ENCODE measurements around the gene SPIRE2.

DNA sequence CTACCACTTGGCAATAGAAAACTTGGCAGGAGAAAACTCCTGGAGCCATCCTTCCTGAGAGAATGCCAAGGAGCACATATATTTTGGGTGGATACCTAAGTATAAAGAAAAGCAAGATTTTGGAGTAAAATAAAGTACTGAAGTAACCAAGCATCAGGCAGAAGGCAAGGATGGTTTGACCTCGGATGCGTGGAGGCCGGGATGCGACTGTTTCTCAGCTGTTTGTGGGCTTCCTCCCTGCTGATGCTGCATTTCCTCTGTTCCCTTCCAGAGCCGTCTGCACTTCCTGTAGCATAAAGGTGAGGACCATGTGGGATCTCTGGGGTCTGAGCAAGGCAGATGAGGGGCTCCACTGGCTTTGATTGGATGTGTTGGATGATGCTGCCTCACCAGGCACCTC, 39.6 kb downstream of the SPIRE2 start:
- TF ChIP-seq CTCF (IDR thresholded peaks at IDR 0.05) (no peak), POLR2A (IDR thresholded peaks at IDR 0.05) (no peak)
